ENCODE measurements around the gene PLEKHA7. TPM values are rescaled to one million over a fixed set of nuclear protein-coding genes. Genes with fewer than 3 reads are reported as not detected.

PLEKHA7 gene
- total RNA-seq, 1 experiment from 2014 or later: 20.2 TPM

DNA sequence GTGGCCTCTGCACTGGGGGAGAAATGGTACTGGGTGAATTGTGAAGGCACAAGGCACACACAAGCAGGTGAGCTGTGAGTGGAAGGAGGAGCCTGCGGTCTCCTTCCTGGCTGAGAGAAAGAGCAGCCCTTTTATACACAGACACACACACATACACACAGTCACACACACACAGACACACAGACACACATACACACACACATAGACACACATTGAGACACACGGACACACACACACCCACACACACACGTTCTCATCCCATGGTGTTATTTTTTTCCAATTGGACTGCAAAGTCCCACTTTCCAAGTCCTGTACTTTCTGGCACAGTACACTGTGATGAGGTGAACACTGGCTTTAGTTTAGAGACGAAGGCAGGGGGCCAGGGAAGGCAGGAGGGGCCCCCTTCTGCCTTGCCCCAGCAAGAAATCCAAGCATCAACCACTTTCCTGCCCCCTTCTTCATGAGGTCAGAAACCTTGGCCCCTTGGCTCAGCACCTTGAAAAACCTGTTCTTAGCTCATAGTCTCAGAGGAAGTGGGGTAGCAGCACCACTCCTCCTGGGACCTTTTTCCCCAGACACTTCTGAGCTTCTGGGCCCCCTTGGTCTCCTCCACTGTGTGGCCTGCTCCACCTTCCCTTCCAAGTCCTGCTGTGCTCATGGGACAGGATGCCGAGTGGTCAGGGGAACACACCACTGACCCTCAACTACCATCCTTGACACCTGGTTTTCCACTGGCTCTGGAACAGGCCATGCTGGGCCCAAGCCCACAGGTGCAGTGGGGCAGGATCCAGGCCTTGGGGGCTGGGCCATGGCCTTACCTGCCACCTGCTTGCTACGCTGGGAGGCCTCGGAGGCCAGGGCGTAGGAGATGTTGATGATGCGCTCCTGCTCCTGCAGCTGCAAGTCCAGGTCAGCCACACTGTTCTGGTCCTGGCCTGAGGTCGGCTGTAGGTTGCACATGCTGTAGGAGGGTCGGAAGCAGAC, 232.0 kb downstream of the PLEKHA7 start:
- DNase-seq (ENCODE audit: low read depth): no peak
- in situ Hi-C loops (cut with HindIII; ENCODE audit: low pct_unique_long_range_greater_than_20kb, low sequenced_read_pairs): no loop called here

- DNase-seq (ENCODE audit: low read depth): no peak
- in situ Hi-C loops (cut with HindIII; ENCODE audit: low pct_unique_long_range_greater_than_20kb, low sequenced_read_pairs): no loop called here
Observed at GRCh38 chr11:16780698-16781550, 233.3 kb downstream of the PLEKHA7 start.

DNA sequence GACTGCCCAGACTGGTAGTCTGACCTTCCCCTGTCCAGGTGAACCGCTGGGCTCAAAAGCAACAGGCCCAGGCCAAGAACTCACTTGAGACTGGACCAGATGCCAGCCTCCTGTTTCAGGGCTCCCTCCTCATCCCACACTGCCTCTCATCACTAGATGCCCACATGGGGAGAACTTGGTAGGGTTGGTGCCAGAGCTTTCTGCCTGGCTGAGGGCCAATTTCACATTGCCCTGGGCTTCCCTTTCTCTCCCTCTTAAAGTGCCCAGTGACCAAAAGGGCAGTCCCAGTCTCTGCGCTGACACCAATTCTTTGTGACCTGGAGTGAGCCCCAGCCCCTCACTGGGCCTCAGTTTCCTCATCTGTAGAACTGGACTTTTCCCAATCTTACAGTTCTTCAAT, 234.1 kb downstream of the PLEKHA7 start:
- in situ Hi-C loops (cut with HindIII; ENCODE audit: low pct_unique_long_range_greater_than_20kb, low sequenced_read_pairs): no loop called here
- DNase-seq (ENCODE audit: low read depth): no peak

DNA sequence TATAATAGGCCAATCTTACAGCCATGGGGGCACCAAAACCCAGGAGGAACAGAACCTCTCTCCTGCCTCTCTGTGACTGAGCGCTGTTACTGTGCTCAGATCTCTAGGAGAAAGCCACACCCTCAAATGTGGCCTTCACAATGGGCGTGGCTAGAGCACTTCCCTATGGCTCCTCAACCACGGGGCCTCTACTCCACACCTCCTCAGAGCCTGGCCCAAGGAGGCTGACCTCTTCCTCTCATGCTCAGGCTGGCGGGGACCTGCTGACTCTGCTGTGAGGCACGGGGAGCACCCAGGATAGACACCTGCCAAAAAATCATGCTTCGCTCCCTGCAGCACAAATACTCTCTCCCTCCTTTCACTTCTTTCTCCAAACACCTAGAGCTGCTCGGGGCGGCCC, 234.8 kb downstream of the PLEKHA7 start:
- in situ Hi-C loops (cut with HindIII; ENCODE audit: low pct_unique_long_range_greater_than_20kb, low sequenced_read_pairs): no loop called here
- no peak for DNase-seq (ENCODE audit: low read depth)

DNA sequence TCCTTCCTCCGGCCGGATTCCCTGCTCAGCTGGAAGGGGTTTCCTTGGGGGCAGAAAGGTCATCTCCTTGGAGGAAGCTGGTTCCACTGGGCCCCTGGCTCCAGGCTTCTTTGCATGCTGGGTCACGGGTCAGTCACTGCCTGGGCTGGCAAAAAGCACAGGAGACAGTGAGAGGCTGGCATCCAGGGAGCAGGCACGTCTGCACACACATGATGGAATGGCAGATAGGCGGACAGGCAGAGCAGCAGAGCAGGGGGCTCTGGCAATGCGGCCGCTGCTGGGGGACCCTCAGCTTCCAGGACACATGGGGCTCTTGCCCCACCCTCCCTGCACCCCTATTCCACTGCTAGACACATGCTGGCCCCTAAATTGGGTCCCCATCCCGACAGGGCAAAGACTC, 235.3 kb downstream of the PLEKHA7 start:
- in situ Hi-C loops (cut with HindIII; ENCODE audit: low pct_unique_long_range_greater_than_20kb, low sequenced_read_pairs): no loop called here

GRCh38 chr11:16778286-16778685, 235.9 kb downstream of the PLEKHA7 start:
- no peak for DNase-seq (ENCODE audit: low read depth)
- in situ Hi-C loops (cut with HindIII; ENCODE audit: low pct_unique_long_range_greater_than_20kb, low sequenced_read_pairs): no loop called here

More for the DNA sequence above, 235.3 kb downstream of the PLEKHA7 start:
- DNase-seq (ENCODE audit: low read depth): no peak

DNA sequence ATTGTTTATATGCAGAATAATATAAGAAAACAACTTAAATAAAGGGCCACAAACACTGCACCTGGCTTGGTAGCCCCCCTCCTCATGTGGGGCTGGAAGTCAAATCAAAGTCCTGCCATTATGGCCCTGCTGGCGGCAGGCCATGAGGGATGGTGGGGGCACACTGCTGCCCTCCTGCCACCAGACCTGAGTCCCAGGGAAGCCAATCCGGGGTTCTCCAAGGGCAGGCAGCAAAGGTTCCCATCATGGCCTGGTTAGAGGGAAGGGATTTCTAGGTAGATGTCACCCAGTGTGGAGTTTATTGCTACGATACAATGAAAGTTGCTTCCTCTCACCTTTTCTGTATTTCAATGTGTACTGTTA, 236.6 kb downstream of the PLEKHA7 start:
- in situ Hi-C loops (cut with HindIII; ENCODE audit: low pct_unique_long_range_greater_than_20kb, low sequenced_read_pairs): no loop called here
- DNase-seq (ENCODE audit: low read depth): no peak

- in situ Hi-C loops (cut with HindIII; ENCODE audit: low pct_unique_long_range_greater_than_20kb, low sequenced_read_pairs): no loop called here
- no peak for DNase-seq (ENCODE audit: low read depth)
Observed at GRCh38 chr11:16776711-16777612, 237.3 kb downstream of the PLEKHA7 start.

GRCh38 chr11:16775614-16776283, 238.5 kb downstream of the PLEKHA7 start:
- no peak for DNase-seq (ENCODE audit: low read depth)
- in situ Hi-C loops (cut with HindIII; ENCODE audit: low pct_unique_long_range_greater_than_20kb, low sequenced_read_pairs): no loop called here

GRCh38 chr11:16774936-16775613, 239.1 kb downstream of the PLEKHA7 start:
- no peak for DNase-seq (ENCODE audit: low read depth)
- in situ Hi-C loops (cut with HindIII; ENCODE audit: low pct_unique_long_range_greater_than_20kb, low sequenced_read_pairs): no loop called here

- in situ Hi-C loops (cut with HindIII; ENCODE audit: low pct_unique_long_range_greater_than_20kb, low sequenced_read_pairs): no loop called here
- DNase-seq (ENCODE audit: low read depth): no peak
Observed at GRCh38 chr11:16773981-16774935, 240.0 kb downstream of the PLEKHA7 start.

DNA sequence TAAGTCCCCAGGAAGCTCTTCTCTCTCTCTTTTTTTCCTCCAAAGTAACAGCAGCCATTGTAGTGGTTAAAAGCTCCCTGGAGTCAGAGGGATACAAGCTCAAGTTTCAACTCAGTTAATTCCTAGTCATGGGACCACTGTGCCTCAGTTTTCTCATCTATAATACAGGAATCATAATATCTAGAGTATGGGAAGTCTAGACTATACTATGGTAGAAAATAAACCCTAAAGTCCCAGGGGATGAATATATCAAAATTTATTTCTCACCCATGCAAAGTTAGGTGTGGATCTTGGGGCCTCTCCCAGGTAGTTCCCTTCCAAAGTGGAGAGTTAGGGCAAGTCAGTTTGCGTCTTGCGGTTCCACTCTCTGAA, 242.1 kb downstream of the PLEKHA7 start:
- in situ Hi-C loops (cut with HindIII; ENCODE audit: low pct_unique_long_range_greater_than_20kb, low sequenced_read_pairs): no loop called here
- no peak for DNase-seq (ENCODE audit: low read depth)

DNA sequence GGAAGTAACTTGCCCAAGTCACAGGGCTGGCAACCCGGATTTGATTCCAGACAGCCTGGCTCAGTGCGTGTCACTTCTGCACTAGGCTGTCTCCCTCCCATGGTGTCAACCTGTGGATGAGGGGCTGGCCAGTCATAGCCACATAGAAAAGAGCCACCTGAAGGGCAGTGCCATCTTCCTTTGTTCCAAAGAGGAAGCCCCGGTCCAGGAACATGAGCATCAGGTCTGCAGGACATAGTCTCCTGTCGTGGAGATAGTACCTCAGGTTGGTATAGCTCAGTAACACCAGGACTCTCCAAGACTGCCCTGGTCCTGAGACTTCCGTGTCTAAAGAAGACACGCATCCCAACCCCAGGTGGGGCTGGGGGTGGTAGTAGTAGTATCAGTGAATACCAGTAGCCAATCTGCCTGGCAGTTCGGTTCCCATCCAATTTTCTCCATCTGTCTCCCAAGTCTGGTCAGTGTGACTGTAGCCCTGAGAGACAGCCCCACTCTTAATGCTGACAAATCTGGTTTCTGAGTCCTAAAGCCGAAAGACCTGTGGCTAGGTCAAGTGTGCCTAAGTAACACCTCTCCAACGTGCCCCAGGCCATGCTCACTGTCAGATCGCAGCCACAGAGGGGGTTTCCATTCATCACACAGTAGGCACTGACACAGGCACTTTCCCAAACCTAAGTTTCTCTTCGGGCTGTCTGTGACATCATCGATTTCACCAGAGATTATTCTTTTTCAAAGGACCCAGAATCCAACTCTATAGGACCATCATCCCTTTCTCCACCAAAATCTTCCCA, 242.7 kb downstream of the PLEKHA7 start:
- no peak for DNase-seq (ENCODE audit: low read depth)
- in situ Hi-C loops (cut with HindIII; ENCODE audit: low pct_unique_long_range_greater_than_20kb, low sequenced_read_pairs): no loop called here

- no peak for DNase-seq (ENCODE audit: low read depth)
- in situ Hi-C loops (cut with HindIII; ENCODE audit: low pct_unique_long_range_greater_than_20kb, low sequenced_read_pairs): no loop called here
Observed at GRCh38 chr11:16770016-16770415, 244.2 kb downstream of the PLEKHA7 start.

DNA sequence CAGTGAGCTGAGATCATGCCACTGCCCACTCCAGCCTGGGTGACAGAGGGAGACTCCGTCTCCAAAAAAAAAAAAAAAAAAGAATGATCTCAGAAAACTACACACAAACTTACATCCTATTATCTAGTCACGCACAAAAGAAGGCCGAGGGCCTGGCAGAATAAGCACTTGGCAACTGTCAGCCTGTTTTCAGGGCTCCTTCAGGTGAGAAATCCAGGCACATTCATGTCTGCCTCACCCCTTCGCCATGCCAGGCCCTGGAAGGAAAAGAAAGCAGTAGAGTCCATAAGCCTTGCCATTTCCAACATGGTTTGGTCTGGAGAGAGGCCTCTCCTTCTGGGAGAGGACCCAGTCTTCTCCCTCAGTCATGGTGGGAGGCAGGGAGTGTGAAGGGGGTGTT, 244.8 kb downstream of the PLEKHA7 start:
- DNase-seq (ENCODE audit: low read depth): no peak
- in situ Hi-C loops (cut with HindIII; ENCODE audit: low pct_unique_long_range_greater_than_20kb, low sequenced_read_pairs): no loop called here

GRCh38 chr11:16767957-16768356, 246.3 kb downstream of the PLEKHA7 start:
- in situ Hi-C loops (cut with HindIII; ENCODE audit: low pct_unique_long_range_greater_than_20kb, low sequenced_read_pairs): no loop called here
- DNase-seq (ENCODE audit: low read depth): no peak
